Activated T-cell treated with anti-CD3 and anti-CD28 coated beads for 1 hour (primary cell): ENCODE results near the gene ANAPC5.
A peak's percentile ranks its signal among the peaks of the same experiment; 100 is the strongest.
"Not testable (repeated sequence)": the region's sequence is repeated elsewhere in the genome, so short reads cannot be mapped to it uniquely, and the experiment has no call there.

Source experiments
- DNase-seq: peaks from one replicate; pipeline ENCODE4 v3.0.0-alpha.2; 2020; ENCODE audit warnings: low read depth

Gene ANAPC5

GRCh38 chr12:121310231-121310630 lies 42.0 kb downstream of the ANAPC5 start:
- DNase-seq: not testable (repeated sequence)

- DNase-seq: not testable (repeated sequence)
Measured at GRCh38 chr12:121307397-121307796, 44.8 kb downstream of the ANAPC5 start.

GRCh38 chr12:121304306-121304705 lies 47.9 kb downstream of the ANAPC5 start:
- no peak for DNase-seq

GRCh38 chr12:121301876-121302275 lies 50.3 kb downstream of the ANAPC5 start:
- DNase-seq: no peak

- no peak for DNase-seq
Measured at GRCh38 chr12:121300083-121300819, 52.0 kb downstream of the ANAPC5 start.

GRCh38 chr12:121299662-121300061 lies 52.5 kb downstream of the ANAPC5 start:
- DNase-seq: no peak

GRCh38 chr12:121298411-121298810 lies 53.8 kb downstream of the ANAPC5 start:
- not testable (repeated sequence) for DNase-seq

- no peak for DNase-seq
Measured at GRCh38 chr12:121297435-121297991, 54.7 kb downstream of the ANAPC5 start.

GRCh38 chr12:121296618-121297434 lies 55.4 kb downstream of the ANAPC5 start, which contains the start of gene CAMKK2:
CAMKK2 (minus strand) TSS chr12:121296709; CDS start chr12:121274526, 22,183 bp downstream.
- peak; percentile 79 for DNase-seq

- DNase-seq: peak; percentile 9
Measured at GRCh38 chr12:121295746-121296617, 56.2 kb downstream of the ANAPC5 start.

- no peak for DNase-seq
Measured at GRCh38 chr12:121295116-121295745, 57.0 kb downstream of the ANAPC5 start.

- DNase-seq: no peak
Measured at GRCh38 chr12:121294151-121294889, 57.9 kb downstream of the ANAPC5 start.

GRCh38 chr12:121293603-121294002 lies 58.6 kb downstream of the ANAPC5 start:
- DNase-seq: no peak

- no peak for DNase-seq
Measured at GRCh38 chr12:121290410-121290809, 61.8 kb downstream of the ANAPC5 start.

GRCh38 chr12:121289962-121290361 lies 62.2 kb downstream of the ANAPC5 start:
- DNase-seq: no peak

GRCh38 chr12:121288986-121289385 lies 63.2 kb downstream of the ANAPC5 start:
- no peak for DNase-seq

- no peak for DNase-seq
Measured at GRCh38 chr12:121288158-121288845, 63.9 kb downstream of the ANAPC5 start.

GRCh38 chr12:121287267-121287954 lies 64.8 kb downstream of the ANAPC5 start:
- DNase-seq: no peak

GRCh38 chr12:121285856-121286255 lies 66.4 kb downstream of the ANAPC5 start:
- no peak for DNase-seq
